Measurements from ENCODE around the gene EARS2. TPM values are rescaled to one million over a fixed set of nuclear protein-coding genes. Genes with fewer than 3 reads are reported as not detected.

The EARS2 gene
- total RNA-seq, 2 donors from 2014 or later, result 15.3 to 18.1 TPM

DNA sequence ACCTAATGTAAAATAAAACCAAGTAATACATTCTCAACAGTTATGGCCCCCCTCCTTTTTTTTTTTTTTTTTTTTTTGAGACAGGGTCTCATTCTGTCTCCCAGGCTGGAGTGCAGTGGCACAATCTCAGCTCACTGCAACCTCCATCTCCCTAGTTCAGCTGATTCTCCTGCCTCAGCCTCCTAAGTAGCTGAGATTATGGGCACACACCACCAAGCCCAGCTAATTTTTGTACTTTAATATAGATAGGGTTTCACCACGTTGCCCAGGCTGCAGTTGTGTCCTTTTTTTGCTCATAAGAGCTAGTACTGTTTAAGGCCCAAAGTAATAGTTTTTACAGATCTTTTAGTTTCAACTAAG lies 18.3 kb downstream of the EARS2 start:
- H3K4me1 ChIP-seq, result no peaks in the 10 kb centered on the region
- no peaks in the 10 kb centered on the region for H3K9me3 ChIP-seq
- H3K27ac ChIP-seq, result no peak overlapping the region
- no peak for DNase-seq (ENCODE audit: low spot score)
- H3K27me3 ChIP-seq, result no peaks in the 10 kb centered on the region
- H3K4me3 ChIP-seq, result no peak overlapping the region
- H3K36me3 ChIP-seq, result peaks cover 53% of the 10 kb centered on the region
- TF ChIP-seq, protein P1, sequence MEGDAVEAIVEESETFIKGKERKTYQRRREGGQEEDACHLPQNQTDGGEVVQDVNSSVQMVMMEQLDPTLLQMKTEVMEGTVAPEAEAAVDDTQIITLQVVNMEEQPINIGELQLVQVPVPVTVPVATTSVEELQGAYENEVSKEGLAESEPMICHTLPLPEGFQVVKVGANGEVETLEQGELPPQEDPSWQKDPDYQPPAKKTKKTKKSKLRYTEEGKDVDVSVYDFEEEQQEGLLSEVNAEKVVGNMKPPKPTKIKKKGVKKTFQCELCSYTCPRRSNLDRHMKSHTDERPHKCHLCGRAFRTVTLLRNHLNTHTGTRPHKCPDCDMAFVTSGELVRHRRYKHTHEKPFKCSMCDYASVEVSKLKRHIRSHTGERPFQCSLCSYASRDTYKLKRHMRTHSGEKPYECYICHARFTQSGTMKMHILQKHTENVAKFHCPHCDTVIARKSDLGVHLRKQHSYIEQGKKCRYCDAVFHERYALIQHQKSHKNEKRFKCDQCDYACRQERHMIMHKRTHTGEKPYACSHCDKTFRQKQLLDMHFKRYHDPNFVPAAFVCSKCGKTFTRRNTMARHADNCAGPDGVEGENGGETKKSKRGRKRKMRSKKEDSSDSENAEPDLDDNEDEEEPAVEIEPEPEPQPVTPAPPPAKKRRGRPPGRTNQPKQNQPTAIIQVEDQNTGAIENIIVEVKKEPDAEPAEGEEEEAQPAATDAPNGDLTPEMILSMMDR (IDR thresholded peaks at IDR 0.05), result no peak

DNA sequence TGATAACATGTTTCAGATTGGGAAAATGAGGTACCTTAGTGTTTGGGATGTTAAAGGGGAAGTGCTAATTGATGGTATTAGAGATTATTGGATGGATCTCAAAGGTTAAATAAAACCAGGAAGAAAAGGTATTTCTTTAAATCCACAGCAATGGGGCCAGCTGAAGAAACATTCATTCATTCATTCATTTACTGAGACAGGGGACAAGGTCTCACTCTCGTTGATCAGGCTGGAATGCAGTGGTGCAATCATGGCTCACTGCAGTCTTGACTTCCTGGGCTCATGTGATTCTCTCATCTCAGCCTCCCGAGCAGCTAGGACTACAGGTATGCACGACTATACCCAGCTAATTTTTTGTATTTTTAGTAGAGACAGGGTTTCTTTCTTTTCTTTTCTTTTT lies 19.8 kb downstream of the EARS2 start:
- no peak for DNase-seq (ENCODE audit: low spot score)
- TF ChIP-seq, protein P1 (IDR thresholded peaks at IDR 0.05), result no peak
- Histone ChIP-seq H3K9me3 (no peaks in the 10 kb centered on the region), H3K36me3 (peaks cover 58% of the 10 kb centered on the region), H3K27ac (no peak overlapping the region), H3K27me3 (no peaks in the 10 kb centered on the region), H3K4me1 (no peaks in the 10 kb centered on the region), H3K4me3 (no peak overlapping the region)

DNA sequence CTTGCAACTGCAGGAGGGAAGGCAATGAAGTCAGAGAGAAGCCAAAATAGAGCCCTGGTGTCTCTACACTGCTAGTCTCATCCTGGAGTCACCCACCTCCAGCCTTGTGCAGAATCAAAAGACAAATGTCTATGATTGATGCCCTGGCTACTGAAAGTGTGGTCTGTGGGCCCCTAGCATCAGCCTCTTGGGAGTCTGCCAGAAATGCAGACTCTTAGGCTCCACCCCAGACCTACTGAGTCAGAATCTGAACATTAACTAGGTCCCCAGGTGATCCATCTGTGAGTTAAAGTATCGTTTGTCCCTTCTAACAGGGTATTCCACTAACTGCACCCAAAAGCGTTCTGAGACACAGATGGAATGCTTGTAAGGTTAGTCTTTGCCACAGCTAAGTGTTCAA lies 21.2 kb downstream of the EARS2 start:
- H3K27me3 ChIP-seq, result no peaks in the 10 kb centered on the region
- TF ChIP-seq, protein P1 (IDR thresholded peaks at IDR 0.05), result no peak
- H3K4me3 ChIP-seq, result no peak overlapping the region
- no peaks in the 10 kb centered on the region for H3K9me3 ChIP-seq
- no peak overlapping the region for H3K27ac ChIP-seq
- H3K36me3 ChIP-seq, result peaks cover 66% of the 10 kb centered on the region
- no peaks in the 10 kb centered on the region for H3K4me1 ChIP-seq
- DNase-seq (ENCODE audit: low spot score), result no peak

- H3K4me1 ChIP-seq, result no peaks in the 10 kb centered on the region
- DNase-seq (ENCODE audit: low spot score), result no peak
- no peak overlapping the region for H3K4me3 ChIP-seq
- H3K27ac ChIP-seq, result no peak overlapping the region
- H3K27me3 ChIP-seq, result no peaks in the 10 kb centered on the region
- H3K36me3 ChIP-seq, result peaks cover 60% of the 10 kb centered on the region
- no peaks in the 10 kb centered on the region for H3K9me3 ChIP-seq
- TF ChIP-seq, protein P1 (IDR thresholded peaks at IDR 0.05), result no peak
Observed at GRCh38 chr16:23534868-23535860, 22.0 kb downstream of the EARS2 start.

DNA sequence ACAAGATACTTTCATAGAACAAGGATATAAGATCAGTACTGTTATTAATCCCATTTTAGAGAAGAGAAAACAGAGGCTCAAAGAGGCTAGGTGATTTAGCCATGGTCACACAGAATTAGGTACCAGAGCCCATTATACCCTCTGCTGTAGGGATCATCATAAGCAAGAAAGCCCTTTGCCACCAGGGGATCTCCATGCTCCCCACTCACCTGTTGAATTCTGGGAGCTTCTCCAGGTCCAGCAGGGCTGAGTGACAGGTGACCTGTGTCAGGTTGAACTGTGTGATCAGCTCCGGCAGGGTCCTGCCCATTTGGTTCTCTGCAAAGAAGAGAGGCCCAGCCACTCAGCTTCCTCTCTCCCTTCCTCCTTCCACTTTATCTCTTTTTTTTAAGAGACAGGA lies 24.7 kb downstream of the EARS2 start:
- TF ChIP-seq, protein P1 (IDR thresholded peaks at IDR 0.05), result no peak
- Histone ChIP-seq H3K27me3 (no peaks in the 10 kb centered on the region), H3K4me3 (no peak overlapping the region), H3K9me3 (no peaks in the 10 kb centered on the region), H3K36me3 (peaks cover 68% of the 10 kb centered on the region), H3K27ac (no peak overlapping the region), H3K4me1 (no peaks in the 10 kb centered on the region)
- DNase-seq (ENCODE audit: low spot score), result no peak
